PC-3 (cell line): ENCODE results near the gene ATF7IP.

Source experiments
- EZH2phosphoT487 ChIP-seq: fragments of 300-600 bp; sonication (generic); IDR thresholded peaks from 2 replicates; pipeline ENCODE4 v1.6.1; 2018; ENCODE audit warnings: mild to moderate bottlenecking, antibody characterized with exemption, low read length, borderline replicate concordance
- TF ChIP-seq, protein P1 (sequence below): fragments of 300-600 bp; sonication (generic); conservative IDR thresholded peaks from 2 replicates; pipeline ENCODE4 v1.5.1; 2017; ENCODE audit warnings: antibody characterized with exemption, low read depth, mild to moderate bottlenecking, low read length

DNA sequence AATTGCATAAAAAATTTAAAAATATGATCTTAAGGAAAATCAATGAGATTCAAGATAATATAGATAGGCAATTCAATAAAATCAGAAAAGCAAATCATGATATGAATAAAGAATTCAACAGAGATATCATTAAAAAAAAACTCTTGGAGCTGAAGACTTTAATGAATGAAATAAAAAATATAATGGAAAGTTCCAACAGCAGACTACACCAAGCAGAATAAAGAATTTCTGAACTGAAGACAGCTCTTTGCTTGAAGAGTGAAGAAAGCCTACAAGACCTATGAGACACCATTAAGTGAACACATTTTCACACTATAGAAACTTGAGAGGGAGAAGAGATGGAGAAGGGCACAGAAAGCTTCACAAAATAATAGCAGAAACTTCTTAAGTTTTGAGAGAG lies 156.3 kb downstream of the ATF7IP start:
- TF ChIP-seq, protein P1, sequence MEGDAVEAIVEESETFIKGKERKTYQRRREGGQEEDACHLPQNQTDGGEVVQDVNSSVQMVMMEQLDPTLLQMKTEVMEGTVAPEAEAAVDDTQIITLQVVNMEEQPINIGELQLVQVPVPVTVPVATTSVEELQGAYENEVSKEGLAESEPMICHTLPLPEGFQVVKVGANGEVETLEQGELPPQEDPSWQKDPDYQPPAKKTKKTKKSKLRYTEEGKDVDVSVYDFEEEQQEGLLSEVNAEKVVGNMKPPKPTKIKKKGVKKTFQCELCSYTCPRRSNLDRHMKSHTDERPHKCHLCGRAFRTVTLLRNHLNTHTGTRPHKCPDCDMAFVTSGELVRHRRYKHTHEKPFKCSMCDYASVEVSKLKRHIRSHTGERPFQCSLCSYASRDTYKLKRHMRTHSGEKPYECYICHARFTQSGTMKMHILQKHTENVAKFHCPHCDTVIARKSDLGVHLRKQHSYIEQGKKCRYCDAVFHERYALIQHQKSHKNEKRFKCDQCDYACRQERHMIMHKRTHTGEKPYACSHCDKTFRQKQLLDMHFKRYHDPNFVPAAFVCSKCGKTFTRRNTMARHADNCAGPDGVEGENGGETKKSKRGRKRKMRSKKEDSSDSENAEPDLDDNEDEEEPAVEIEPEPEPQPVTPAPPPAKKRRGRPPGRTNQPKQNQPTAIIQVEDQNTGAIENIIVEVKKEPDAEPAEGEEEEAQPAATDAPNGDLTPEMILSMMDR: no peak
- TF ChIP-seq EZH2phosphoT487: no peak
